HepG2 (cell line): ENCODE measurements around the gene EIF4G2. TPM values are rescaled to one million over a fixed set of nuclear protein-coding genes. Genes with fewer than 3 reads are reported as not detected.

Source experiments
- AFF4 ChIP-seq: sonication (generic); formaldehyde crosslinking; IDR thresholded peaks from 2 replicates; pipeline ENCODE4 v1.4.0; 2020; ENCODE audit warnings: missing genetic modification reagents
- ATF4 ChIP-seq, 2 experiments: fragments of 450-650 bp in 1 of 2; sonication (generic) in 1 of 2; formaldehyde crosslinking; IDR thresholded peaks; 2 replicates each; pipeline versions ENCODE4 v1.5.0 to v1.8.0; 2020 to 2022; ENCODE audit warnings: mild to moderate bottlenecking in 1 of 2, missing genetic modification reagents in 1 of 2
- CCAR2 ChIP-seq: fragments of 200-400 bp; formaldehyde crosslinking; optimal IDR thresholded peaks from 2 replicates; pipeline ENCODE3; 2018; ENCODE audit warnings: low read depth, mild to moderate bottlenecking, low read length, moderate library complexity
- GMEB2 ChIP-seq: IDR thresholded peaks from 2 replicates; pipeline ENCODE4 v1.6.1; 2016; ENCODE audit warnings: missing biosample characterization, missing genetic modification reagents, low read depth
- HDAC2 ChIP-seq: sonication (generic); formaldehyde crosslinking; IDR thresholded peaks from 2 replicates; pipeline ENCODE4 v1.4.0; 2020; ENCODE audit warnings: missing genetic modification reagents
- MLX ChIP-seq: IDR thresholded peaks from 2 replicates; pipeline ENCODE4 v1.6.1; 2016
- NFAT5 ChIP-seq: sonication (generic); formaldehyde crosslinking; IDR thresholded peaks from 2 replicates; pipeline ENCODE4 v1.4.0; 2020; ENCODE audit warnings: missing genetic modification reagents
- NR1H2 ChIP-seq: sonication (generic); formaldehyde crosslinking; IDR thresholded peaks from 2 replicates; pipeline ENCODE4 v1.8.1; 2022; ENCODE audit warnings: low read depth, missing genetic modification reagents, borderline replicate concordance
- SIX4 ChIP-seq: sonication (generic); formaldehyde crosslinking; IDR thresholded peaks from 2 replicates; pipeline ENCODE4 v1.4.0; 2020; ENCODE audit warnings: missing genetic modification reagents
- SP5 ChIP-seq: IDR thresholded peaks from 2 replicates; pipeline ENCODE4 v1.6.1; 2016; ENCODE audit warnings: low read depth, borderline replicate concordance
- ZNF264 ChIP-seq: sonication (generic); formaldehyde crosslinking; IDR thresholded peaks from 2 replicates; pipeline ENCODE4 v1.4.0; 2020; ENCODE audit warnings: missing genetic modification reagents
- ZNF282 ChIP-seq: fragments of 450-650 bp; IDR thresholded peaks from 2 replicates; pipeline ENCODE4 v1.6.1; 2018; ENCODE audit not compliant: partially characterized antibody
- ZNF331 ChIP-seq: sonication (generic); formaldehyde crosslinking; IDR thresholded peaks from 2 replicates; pipeline ENCODE4 v1.4.0; 2020; ENCODE audit warnings: missing genetic modification reagents
- ZNF350 ChIP-seq: sonication (generic); formaldehyde crosslinking; IDR thresholded peaks from 2 replicates; pipeline ENCODE4 v1.4.0; 2020; ENCODE audit warnings: mild to moderate bottlenecking, low read depth, missing genetic modification reagents, borderline replicate concordance
- ZNF576 ChIP-seq: sonication (generic); formaldehyde crosslinking; IDR thresholded peaks from 2 replicates; pipeline ENCODE4 v1.4.0; 2020; ENCODE audit warnings: mild to moderate bottlenecking, missing genetic modification reagents
- ZSCAN21 ChIP-seq: sonication (generic); formaldehyde crosslinking; IDR thresholded peaks from 2 replicates; pipeline ENCODE4 v1.8.0; 2022; ENCODE audit warnings: mild to moderate bottlenecking, missing genetic modification reagents, moderate library complexity, borderline replicate concordance
- polyA plus RNA-seq, 8 experiments: library from polyadenylated mRNA; depleted of rRNA in 3 of 8; stranded (reverse) in 7 of 8; unstranded in 1 of 8; fragments of >200 nt; fragmentation: Illumina TruSeq in 4 of 8; extraction: Trizol in 4 of 8; gene quantifications; 2 replicates each; pipeline versions ENCODE4 v1.2.1 to v1.2.3, GENCODE V29; 2011 to 2016; ENCODE audit warnings: low read depth in 4 of 8, missing spikeins in 1 of 8, mixed read lengths in 1 of 8; ENCODE audit not compliant: insufficient read depth in 1 of 8
- total RNA-seq, 5 experiments: library from RNA; depleted of rRNA; stranded (reverse); fragments of >200 nt; fragmentation: Illumina TruSeq; extraction: Trizol; gene quantifications; 2 replicates each; pipeline ENCODE4 v1.2.3, GENCODE V29; 2016; ENCODE audit warnings: low read depth in 1 of 5

EIF4G2 gene
- total and polyA plus RNA-seq, 2 of the 13 experiments (the other 11 are each of a cell fraction or from before 2014, with no cell fraction given): 362 to 546 TPM

GRCh38 chr11:10750838-10751580 is 57.7 kb downstream of the EIF4G2 start, which contains the start of gene CTR9 (continued):
- TF ChIP-seq NFAT5 (CRISPR knock-in tag): peak; percentile 54; the same call in 1 of the 2 replicates
- 0 out of 2 replicates have a peak, but pooled peaks have one; percentile 49 for TF ChIP-seq ZNF264 (CRISPR knock-in tag)
- TF ChIP-seq ATF4 (CRISPR knock-in tag; IDR thresholded peaks at IDR 0.05): peak in 1 of 2 experiments; percentile 41; a peak in 1 of 4 replicates
- no peak for TF ChIP-seq ZNF576
- TF ChIP-seq SIX4 (CRISPR knock-in tag): 0 out of 2 replicates have a peak, but pooled peaks have one; percentile 37
- no peak for TF ChIP-seq AFF4 (CRISPR knock-in tag)
- TF ChIP-seq MLX (CRISPR knock-in tag): no peak
- TF ChIP-seq ZSCAN21: peak; percentile 67; the same call in 1 of the 2 replicates
- no peak for TF ChIP-seq ZNF282
- TF ChIP-seq GMEB2 (CRISPR knock-in tag): peak; percentile 88
- peak; percentile 74 for TF ChIP-seq HDAC2 (CRISPR knock-in tag)
- TF ChIP-seq NR1H2 (CRISPR knock-in tag): no peak
- TF ChIP-seq ZNF331 (CRISPR knock-in tag): peak; percentile 82
- TF ChIP-seq SP5 (CRISPR knock-in tag): peak; percentile 90
- no peak for TF ChIP-seq CCAR2
- peak; percentile 96 for TF ChIP-seq ZNF350
